HepG2 (cell line): Measurements from ENCODE around the gene P3H4. TPM values are rescaled to one million over a fixed set of nuclear protein-coding genes. Genes with fewer than 3 reads are reported as not detected.

Source experiments
- AGO1 ChIP-seq: fragments of 200-400 bp; formaldehyde crosslinking; IDR thresholded peaks from 2 replicates; pipeline ENCODE4 v1.6.1; 2017; ENCODE audit warnings: mild to moderate bottlenecking, low read depth, low read length, moderate library complexity; ENCODE audit not compliant: poor library complexity, severe bottlenecking
- ATF3 ChIP-seq: sonication (generic); formaldehyde crosslinking; IDR thresholded peaks from 2 replicates; pipeline ENCODE4 v1.4.0; 2020; ENCODE audit warnings: missing genetic modification reagents
- ATF7 ChIP-seq, 2 experiments: fragments of 450-650 bp in 1 of 2; sonication (generic) in 1 of 2; formaldehyde crosslinking in 1 of 2; IDR thresholded peaks; 2 replicates each; pipeline versions ENCODE4 v1.4.0 to v1.6.1; 2016 to 2020; ENCODE audit warnings: antibody characterized with exemption in 1 of 2, mild to moderate bottlenecking in 1 of 2, missing genetic modification reagents in 1 of 2
- DNMT1 ChIP-seq: sonication (generic); formaldehyde crosslinking; IDR thresholded peaks from 2 replicates; pipeline ENCODE4 v1.5.1; 2020; ENCODE audit warnings: mild to moderate bottlenecking, missing genetic modification reagents
- ISX ChIP-seq: sonication (generic); formaldehyde crosslinking; conservative IDR thresholded peaks from 2 replicates; pipeline ENCODE4 v1.5.0; 2020; ENCODE audit warnings: missing genetic modification reagents
- JUND ChIP-seq: sonication (generic); formaldehyde crosslinking; IDR thresholded peaks from 2 replicates; pipeline ENCODE4 v1.8.0; 2022; ENCODE audit warnings: mild to moderate bottlenecking, missing genetic modification reagents
- PCBP2 ChIP-seq: fragments of 200-400 bp; formaldehyde crosslinking; optimal IDR thresholded peaks from 2 replicates; pipeline ENCODE3; 2018; ENCODE audit warnings: low read length, low read depth; ENCODE audit not compliant: poor library complexity, severe bottlenecking
- REPIN1 ChIP-seq: sonication (generic); formaldehyde crosslinking; IDR thresholded peaks from 2 replicates; pipeline ENCODE4 v1.8.0; 2022; ENCODE audit warnings: missing genetic modification reagents, low read depth, mild to moderate bottlenecking, borderline replicate concordance
- RFX3 ChIP-seq: IDR thresholded peaks from 2 replicates; pipeline ENCODE4 v1.6.1; 2016; ENCODE audit warnings: missing biosample characterization, missing genetic modification reagents
- RFXAP ChIP-seq: sonication (generic); formaldehyde crosslinking; IDR thresholded peaks from 2 replicates; pipeline ENCODE4 v1.4.0; 2020; ENCODE audit warnings: missing genetic modification reagents, borderline replicate concordance
- SIN3A ChIP-seq: IDR thresholded peaks from 2 replicates; pipeline ENCODE4 v1.6.1; 2011; ENCODE audit warnings: low read depth, mild to moderate bottlenecking, control low read depth, low read length, borderline replicate concordance
- SOX5 ChIP-seq: IDR thresholded peaks from 2 replicates; pipeline ENCODE4 v1.6.1; 2016; ENCODE audit warnings: borderline replicate concordance
- SRF ChIP-seq: IDR thresholded peaks from 2 replicates; pipeline ENCODE4 v1.6.1; 2011; ENCODE audit warnings: mild to moderate bottlenecking, low read depth, low read length, moderate library complexity
- YEATS4 ChIP-seq: sonication (generic); formaldehyde crosslinking; IDR thresholded peaks from 2 replicates; pipeline ENCODE4 v1.4.0; 2020; ENCODE audit warnings: missing genetic modification reagents, borderline replicate concordance
- ZFP91 ChIP-seq: sonication (generic); formaldehyde crosslinking; IDR thresholded peaks from 2 replicates; pipeline ENCODE4 v1.9.0; 2022; ENCODE audit warnings: missing genetic modification reagents, mild to moderate bottlenecking, borderline replicate concordance
- ZIK1 ChIP-seq: sonication (generic); formaldehyde crosslinking; IDR thresholded peaks from 2 replicates; pipeline ENCODE4 v1.5.0; 2020; ENCODE audit warnings: mild to moderate bottlenecking, low read depth, missing genetic modification reagents, borderline replicate concordance
- ZMAT5 ChIP-seq: sonication (generic); formaldehyde crosslinking; IDR thresholded peaks from 2 replicates; pipeline ENCODE4 v1.5.0; 2020; ENCODE audit warnings: mild to moderate bottlenecking, low read depth, missing genetic modification reagents, borderline replicate concordance
- ZNF335 ChIP-seq: sonication (generic); formaldehyde crosslinking; IDR thresholded peaks from 2 replicates; pipeline ENCODE4 v1.4.0; 2020; ENCODE audit warnings: missing genetic modification reagents
- ZNF496 ChIP-seq: sonication (generic); formaldehyde crosslinking; IDR thresholded peaks from 2 replicates; pipeline ENCODE4 v1.8.1; 2023; ENCODE audit warnings: mild to moderate bottlenecking, moderate library complexity, missing genetic modification reagents; ENCODE audit not compliant: insufficient replicate concordance
- polyA plus RNA-seq, 8 experiments: library from polyadenylated mRNA; depleted of rRNA in 3 of 8; stranded (reverse) in 7 of 8; unstranded in 1 of 8; fragments of >200 nt; fragmentation: Illumina TruSeq in 4 of 8; extraction: Trizol in 4 of 8; gene quantifications; 2 replicates each; pipeline versions ENCODE4 v1.2.1 to v1.2.3, GENCODE V29; 2011 to 2016; ENCODE audit warnings: low read depth in 4 of 8, missing spikeins in 1 of 8, mixed read lengths in 1 of 8; ENCODE audit not compliant: insufficient read depth in 1 of 8
- total RNA-seq, 5 experiments: library from RNA; depleted of rRNA; stranded (reverse); fragments of >200 nt; fragmentation: Illumina TruSeq; extraction: Trizol; gene quantifications; 2 replicates each; pipeline ENCODE4 v1.2.3, GENCODE V29; 2016; ENCODE audit warnings: low read depth in 1 of 5
- TF ChIP-seq, protein P1 (sequence below): IDR thresholded peaks from 2 replicates; pipeline ENCODE4 v1.6.1; 2012; ENCODE audit warnings: low read length, improper control_type of control experiment
- TF ChIP-seq, protein P2 (sequence below): sonication (generic); formaldehyde crosslinking; IDR thresholded peaks from 2 replicates; pipeline ENCODE4 v1.5.1; 2020; ENCODE audit warnings: missing genetic modification reagents, mild to moderate bottlenecking, borderline replicate concordance

The P3H4 gene
- total and polyA plus RNA-seq, 2 of the 13 experiments (the other 11 are each of a cell fraction or from before 2014, with no cell fraction given), result 37.1 to 50.6 TPM

GRCh38 chr17:41800601-41801373 is 11.0 kb downstream of the P3H4 start (continued):
- no peak for TF ChIP-seq PCBP2
- TF ChIP-seq ZNF496 (CRISPR knock-in tag), result no peak
- TF ChIP-seq, protein P1, sequence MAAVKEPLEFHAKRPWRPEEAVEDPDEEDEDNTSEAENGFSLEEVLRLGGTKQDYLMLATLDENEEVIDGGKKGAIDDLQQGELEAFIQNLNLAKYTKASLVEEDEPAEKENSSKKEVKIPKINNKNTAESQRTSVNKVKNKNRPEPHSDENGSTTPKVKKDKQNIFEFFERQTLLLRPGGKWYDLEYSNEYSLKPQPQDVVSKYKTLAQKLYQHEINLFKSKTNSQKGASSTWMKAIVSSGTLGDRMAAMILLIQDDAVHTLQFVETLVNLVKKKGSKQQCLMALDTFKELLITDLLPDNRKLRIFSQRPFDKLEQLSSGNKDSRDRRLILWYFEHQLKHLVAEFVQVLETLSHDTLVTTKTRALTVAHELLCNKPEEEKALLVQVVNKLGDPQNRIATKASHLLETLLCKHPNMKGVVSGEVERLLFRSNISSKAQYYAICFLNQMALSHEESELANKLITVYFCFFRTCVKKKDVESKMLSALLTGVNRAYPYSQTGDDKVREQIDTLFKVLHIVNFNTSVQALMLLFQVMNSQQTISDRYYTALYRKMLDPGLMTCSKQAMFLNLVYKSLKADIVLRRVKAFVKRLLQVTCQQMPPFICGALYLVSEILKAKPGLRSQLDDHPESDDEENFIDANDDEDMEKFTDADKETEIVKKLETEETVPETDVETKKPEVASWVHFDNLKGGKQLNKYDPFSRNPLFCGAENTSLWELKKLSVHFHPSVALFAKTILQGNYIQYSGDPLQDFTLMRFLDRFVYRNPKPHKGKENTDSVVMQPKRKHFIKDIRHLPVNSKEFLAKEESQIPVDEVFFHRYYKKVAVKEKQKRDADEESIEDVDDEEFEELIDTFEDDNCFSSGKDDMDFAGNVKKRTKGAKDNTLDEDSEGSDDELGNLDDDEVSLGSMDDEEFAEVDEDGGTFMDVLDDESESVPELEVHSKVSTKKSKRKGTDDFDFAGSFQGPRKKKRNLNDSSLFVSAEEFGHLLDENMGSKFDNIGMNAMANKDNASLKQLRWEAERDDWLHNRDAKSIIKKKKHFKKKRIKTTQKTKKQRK, result no peak
- TF ChIP-seq RFX3, result no peak
- TF ChIP-seq AGO1, result peak; percentile 79
- peak; percentile 74; the same call in 1 of the 2 replicates for TF ChIP-seq ZFP91 (CRISPR knock-in tag)
- TF ChIP-seq DNMT1 (CRISPR knock-in tag), result no peak
- no peak for TF ChIP-seq JUND (CRISPR knock-in tag)
- no peak for TF ChIP-seq ISX
- TF ChIP-seq SOX5 (CRISPR knock-in tag), result no peak
- TF ChIP-seq ATF3 (CRISPR knock-in tag), result no peak; the same call in 1 of the 2 replicates
- TF ChIP-seq, protein P2, sequence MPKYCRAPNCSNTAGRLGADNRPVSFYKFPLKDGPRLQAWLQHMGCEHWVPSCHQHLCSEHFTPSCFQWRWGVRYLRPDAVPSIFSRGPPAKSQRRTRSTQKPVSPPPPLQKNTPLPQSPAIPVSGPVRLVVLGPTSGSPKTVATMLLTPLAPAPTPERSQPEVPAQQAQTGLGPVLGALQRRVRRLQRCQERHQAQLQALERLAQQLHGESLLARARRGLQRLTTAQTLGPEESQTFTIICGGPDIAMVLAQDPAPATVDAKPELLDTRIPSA (CRISPR knock-in tag), result no peak
- TF ChIP-seq SRF, result 0 out of 2 replicates have a peak, but pooled peaks have one; percentile 28
- TF ChIP-seq YEATS4, result no peak
- TF ChIP-seq ZIK1 (CRISPR knock-in tag), result 0 out of 2 replicates have a peak, but pooled peaks have one; percentile 4
- TF ChIP-seq SIN3A, result no peak; the same call in 1 of the 2 replicates
- no peak for TF ChIP-seq ZMAT5 (CRISPR knock-in tag)
- no peak; the same call in 1 of the 2 replicates for TF ChIP-seq ZNF335 (CRISPR knock-in tag)
- peak; percentile 69; the same call in 1 of the 2 replicates for TF ChIP-seq REPIN1
- TF ChIP-seq RFXAP (CRISPR knock-in tag), result no peak; the same call in 1 of the 2 replicates
- no peak for TF ChIP-seq ATF7 (IDR thresholded peaks at IDR 0.05)
- peak; percentile 73; the same call in 1 of the 2 replicates for TF ChIP-seq ATF7 (CRISPR knock-in tag; IDR thresholded peaks at IDR 0.05)
